ENCODE data around the gene FAM210B. TPM values are rescaled to one million over a fixed set of nuclear protein-coding genes. Genes with fewer than 3 reads are reported as not detected.
A peak's percentile ranks its signal among the peaks of the same experiment; 100 is the strongest.

The FAM210B gene
- total and polyA plus RNA-seq, 2 of the 13 experiments (the other 11 are each of a cell fraction or from before 2014, with no cell fraction given): 75.9 to 107 TPM

- TF ChIP-seq MAX (IDR thresholded peaks at IDR 0.05) (peak; percentile 97), NKX3-1 (CRISPR knock-in tag; IDR thresholded peaks at IDR 0.05) (peak; percentile 96), HIVEP1 (CRISPR knock-in tag; IDR thresholded peaks at IDR 0.05) (peak; percentile 94; the same call in 1 of the 2 replicates), HMG20A (CRISPR knock-in tag; IDR thresholded peaks at IDR 0.05; ENCODE audit: borderline replicate concordance) (peak; percentile 78), ZBTB20 (CRISPR knock-in tag; IDR thresholded peaks at IDR 0.05; ENCODE audit: borderline replicate concordance, low read depth) (peak; percentile 97), CSRNP1 (CRISPR knock-in tag; IDR thresholded peaks at IDR 0.05) (peak; percentile 98), ZNF292 (CRISPR knock-in tag; IDR thresholded peaks at IDR 0.05; ENCODE audit: borderline replicate concordance, low read depth) (peak; percentile 86; the same call in 1 of the 2 replicates), FOSL1 (CRISPR knock-in tag; IDR thresholded peaks at IDR 0.05; ENCODE audit: borderline replicate concordance) (peak; percentile 37; the same call in 1 of the 2 replicates), ZNF709 (CRISPR knock-in tag; IDR thresholded peaks at IDR 0.05) (peak; percentile 97; the same call in 1 of the 2 replicates), ZFP36L1 (CRISPR knock-in tag; IDR thresholded peaks at IDR 0.05) (peak; percentile 98; the same call in 1 of the 2 replicates), JUN (CRISPR knock-in tag; IDR thresholded peaks at IDR 0.05) (peak; percentile 95), SSRP1 (CRISPR knock-in tag; IDR thresholded peaks at IDR 0.05) (peak; percentile 91), ZNF773 (CRISPR knock-in tag; IDR thresholded peaks at IDR 0.05; ENCODE audit: borderline replicate concordance) (peak; percentile 96; the same call in 1 of the 2 replicates), PRDM4 (CRISPR knock-in tag; IDR thresholded peaks at IDR 0.05; ENCODE audit: borderline replicate concordance) (0 out of 2 replicates have a peak, but pooled peaks have one; percentile 37), DMAP1 (CRISPR knock-in tag; IDR thresholded peaks at IDR 0.05) (peak; percentile 99), ZNF251 (CRISPR knock-in tag; IDR thresholded peaks at IDR 0.05) (no peak), RBM39 (IDR thresholded peaks at IDR 0.05; ENCODE audit: low read depth, low read length, poor library complexity, severe bottlenecking) (peak; percentile 91), LRRFIP1 (CRISPR knock-in tag; conservative IDR thresholded peaks at IDR 0.05) (peak; percentile 40; the same call in 1 of the 2 replicates), HMGA1 (CRISPR knock-in tag; conservative IDR thresholded peaks at IDR 0.05) (no peak), IRF9 (CRISPR knock-in tag; IDR thresholded peaks at IDR 0.05; ENCODE audit: borderline replicate concordance) (peak; percentile 98), ZNF615 (CRISPR knock-in tag; IDR thresholded peaks at IDR 0.05; ENCODE audit: borderline replicate concordance) (peak; percentile 94)
Observed at GRCh38 chr20:56392132-56392880, 33.5 kb downstream of the FAM210B start, which contains the start of the genes AURKA and CSTF1 (continued).
